Right lobe of liver (tissue), 6 donors: Measurements from ENCODE around the gene NOS1AP. TPM values are rescaled to one million over a fixed set of nuclear protein-coding genes. Genes with fewer than 3 reads are reported as not detected.
"Not testable (repeated sequence)": the region's sequence is repeated elsewhere in the genome, so short reads cannot be mapped to it uniquely, and the experiment has no call there.

Experiments
- ATAC-seq, 4 donors: fragments of 200-7000 bp; cut with Tn5 transposase; one replicate each; pipeline ENCODE4 v1.9.1; 2020; ENCODE audit warnings: mild to moderate bottlenecking in 4 of 4, moderate library complexity in 4 of 4
- DNase-seq, 3 donors: peaks; one replicate each; pipeline ENCODE4 v3.0.0-alpha.2; 2020
- H3K27ac ChIP-seq, 3 donors: fragments of 200-600 bp; one replicate each; pipeline ENCODE4 v1.8.0; 2022
- H3K27me3 ChIP-seq, 2 donors: fragments of 200-600 bp; one replicate each; pipeline ENCODE4 v1.8.0; 2022
- H3K36me3 ChIP-seq, 4 donors: fragments of 200-600 bp; sonication (generic) in 1 of 4; one replicate each; pipeline versions ENCODE4 v1.5.1 to v1.8.0; 2017 to 2022; ENCODE audit warnings: control low read depth in 1 of 4
- H3K4me1 ChIP-seq, 4 donors: fragments of 200-600 bp; sonication (generic) in 1 of 4; one replicate each; pipeline versions ENCODE4 v1.5.1 to v1.8.0; 2017 to 2022; ENCODE audit warnings: control low read depth in 1 of 4
- H3K4me3 ChIP-seq, 3 donors: fragments of 200-600 bp; one replicate each; pipeline ENCODE4 v1.8.0; 2022
- H3K9me3 ChIP-seq, 4 donors: fragments of 200-600 bp; sonication (generic) in 1 of 4; one replicate each; pipeline versions ENCODE4 v1.5.1 to v1.8.0; 2017 to 2022; ENCODE audit warnings: control low read depth in 1 of 4
- CTCF ChIP-seq, 4 donors: fragments of 200-600 bp in 3 of 4; fragments of 450-650 bp in 1 of 4; IDR thresholded peaks; one replicate each; pipeline versions ENCODE4 v1.5.1 to v1.8.0; 2016 to 2022; ENCODE audit warnings: antibody characterized with exemption in 4 of 4, mild to moderate bottlenecking in 2 of 4
- POLR2A ChIP-seq: fragments of 450-650 bp; IDR thresholded peaks from one replicate; pipeline ENCODE4 v1.6.1; 2017; ENCODE audit warnings: antibody characterized with exemption, mild to moderate bottlenecking
- WGBS: methylation state at CpG from one replicate; pipeline ENCODE4 v1.1.6; 2018; ENCODE audit warnings: low coverage, low lambda C conversion rate; ENCODE audit not compliant: insufficient coverage; ENCODE audit errors: missing lambda C conversion rate; 5-methylcytosine and 5-hydroxymethylcytosine counted together
- intact Hi-C, 2 donors: fragments of 100-400 bp; cut with DNase I; formaldehyde crosslinking; loops; one replicate each; pipeline versions ENCODE4 v1.11.2 to v1.14.1; 2022
- total RNA-seq, 6 experiments: library from RNA; depleted of rRNA in 2 of 6; stranded (reverse); fragments of >200 nt in 2 of 6; fragmentation: NEBNext Ultra II Directional in 3 of 6; extraction: Animal tissue kit (Norgen Biotek cat#: 25700) in 3 of 6; gene quantifications; one replicate each; pipeline versions ENCODE4 v1.1.0 to v1.2.4, GENCODE V29; 2016 to 2023
- donor health status: DM: no; HTN: yes; CAD: no.
- donor health status: DM: no; HTN: no; CAD: no.
- donor health status: DM: no; HTN: no; CAD: no.
- donor health status: DM: no; HTN: yes; CAD: no.
- donor health status: DM: no; HTN: yes; CAD: no.

The NOS1AP gene
- total RNA-seq, 6 experiments from 2014 or later = 4.7 to 24.8 (median 11.6) TPM

GRCh38 chr1:162059721-162060120 lies 9.8 kb upstream of the NOS1AP start:
- ATAC-seq = no peak
- Histone ChIP-seq H3K4me3 (no peak overlapping the region), H3K27ac (no peak overlapping the region), H3K9me3 (no peaks in the 10 kb centered on the region), H3K27me3 (no peaks in the 10 kb centered on the region), H3K36me3 (no peaks in the 10 kb centered on the region), H3K4me1 (peaks cover 0 to 6% (median 2%) of the 10 kb centered on the region in 4 donors)
- 63% methylated on average over 3 of the region's 3 CpGs for WGBS
- TF ChIP-seq CTCF (IDR thresholded peaks at IDR 0.05) = no peak
- TF ChIP-seq POLR2A = no peak
- DNase-seq = no peak
- intact Hi-C loops = loop anchor here (5.0 to 10.0 kb wide), 4 partner anchors 215 to 333 kb away; partner anchors contain the start of gene C1orf226 (in 1 of the 2)

- 92% methylated on average over 1 of the region's 1 CpG for WGBS
- ATAC-seq (no peak), DNase-seq (no peak)
- Histone ChIP-seq H3K36me3 (no peaks in the 10 kb centered on the region), H3K27ac (no peak overlapping the region), H3K4me3 (no peak overlapping the region), H3K9me3 (no peaks in the 10 kb centered on the region), H3K27me3 (no peaks in the 10 kb centered on the region), H3K4me1 (peaks cover 0 to 6% (median 2%) of the 10 kb centered on the region in 4 donors)
- intact Hi-C loops = no loop called here
- TF ChIP-seq POLR2A (no peak), CTCF (IDR thresholded peaks at IDR 0.05) (no peak)
Observed at GRCh38 chr1:162060314-162060713, 9.2 kb upstream of the NOS1AP start.

GRCh38 chr1:162062542-162063015 lies 6.9 kb upstream of the NOS1AP start:
- ATAC-seq (no peak), DNase-seq (no peak)
- H3K4me3 ChIP-seq = no peak overlapping the region
- intact Hi-C loops = no loop called here
- no peaks in the 10 kb centered on the region for H3K36me3 ChIP-seq
- WGBS = 77% methylated on average over 4 of the region's 4 CpGs
- no peak overlapping the region for H3K27ac ChIP-seq
- no peaks in the 10 kb centered on the region for H3K27me3 ChIP-seq
- H3K4me1 ChIP-seq = no peaks in the 10 kb centered on the region
- TF ChIP-seq CTCF (IDR thresholded peaks at IDR 0.05) (no peak), POLR2A (no peak)
- H3K9me3 ChIP-seq = no peaks in the 10 kb centered on the region

GRCh38 chr1:162065016-162065415 lies 4.5 kb upstream of the NOS1AP start:
- H3K4me3 ChIP-seq = no peak overlapping the region
- H3K36me3 ChIP-seq = no peaks in the 10 kb centered on the region
- ATAC-seq = no peak
- H3K4me1 ChIP-seq = peaks cover 0 to 5% (median 0%) of the 10 kb centered on the region in 4 donors
- no peak overlapping the region for H3K27ac ChIP-seq
- DNase-seq = no peak
- no peak for TF ChIP-seq CTCF (IDR thresholded peaks at IDR 0.05)
- TF ChIP-seq POLR2A = no peak
- no peaks in the 10 kb centered on the region for H3K27me3 ChIP-seq
- 44% methylated on average over 2 of the region's 2 CpGs for WGBS
- no peaks in the 10 kb centered on the region for H3K9me3 ChIP-seq
- intact Hi-C loops = no loop called here

- H3K36me3 ChIP-seq, ATAC-seq, H3K27me3 ChIP-seq, H3K4me3 ChIP-seq, H3K9me3 ChIP-seq, H3K27ac ChIP-seq, intact Hi-C loops, DNase-seq: not testable (repeated sequence)
- peaks cover 0 to 13% (median 0%) of the 10 kb centered on the region in 4 donors for H3K4me1 ChIP-seq
- WGBS = 69% methylated on average over 4 of the region's 4 CpGs
Observed at GRCh38 chr1:162066836-162067235, 2.7 kb upstream of the NOS1AP start.
